Fibroblast of lung (primary cell): Measurements from ENCODE around the gene PRKAR1B. TPM values are rescaled to one million over a fixed set of nuclear protein-coding genes. Genes with fewer than 3 reads are reported as not detected.
"Not testable (repeated sequence)": the region's sequence is repeated elsewhere in the genome, so short reads cannot be mapped to it uniquely, and the experiment has no call there.

Source experiments
- DNase-seq, 2 donors: peaks; one replicate each; pipeline versions ENCODE4 v3.0.0 to v3.0.0-alpha.2; 2010; ENCODE audit warnings: low read depth in 2 of 2
- H2AFZ ChIP-seq: 2 replicates; pipeline ENCODE4 v1.5.1; 2012; ENCODE audit warnings: low read length, control low read depth, inconsistent platforms
- H3K27ac ChIP-seq: 2 replicates; pipeline ENCODE4 v1.5.1; 2011; ENCODE audit warnings: low read length, control low read depth; ENCODE audit not compliant: insufficient read depth
- H3K27me3 ChIP-seq: 2 replicates; pipeline ENCODE4 v1.5.1; 2011; ENCODE audit warnings: mild to moderate bottlenecking, low read length; ENCODE audit not compliant: control insufficient read depth, insufficient read depth
- H3K36me3 ChIP-seq: 2 replicates; pipeline ENCODE4 v1.5.1; 2011; ENCODE audit warnings: low read length; ENCODE audit not compliant: control insufficient read depth, insufficient read depth
- H3K4me1 ChIP-seq: 2 replicates; pipeline ENCODE4 v1.5.1; 2011; ENCODE audit warnings: low read length; ENCODE audit not compliant: control insufficient read depth, insufficient read depth; ENCODE audit errors: extremely low read depth
- H3K4me2 ChIP-seq: 2 replicates; pipeline ENCODE4 v1.5.1; 2011; ENCODE audit warnings: low read length, control low read depth; ENCODE audit not compliant: insufficient read depth; ENCODE audit errors: extremely low read depth
- H3K4me3 ChIP-seq, 4 experiments: fragments of 200-600 bp in 1 of 4; sonication (generic) in 1 of 4; replicated peaks in 1 of 4; 2 replicates each; pipeline ENCODE4 v1.5.1; 2011 to 2016; ENCODE audit warnings: low read length in 4 of 4, low read depth in 3 of 4, mild to moderate bottlenecking in 3 of 4, control low read depth in 2 of 4, inconsistent platforms in 1 of 4, mixed read lengths in 1 of 4; ENCODE audit not compliant: insufficient read depth in 1 of 4; ENCODE audit errors: control extremely low read depth in 1 of 4
- H3K79me2 ChIP-seq: 2 replicates; pipeline ENCODE4 v1.5.1; 2012; ENCODE audit warnings: mild to moderate bottlenecking, low read length, inconsistent platforms; ENCODE audit not compliant: control insufficient read depth, insufficient read depth
- H3K9ac ChIP-seq: 2 replicates; pipeline ENCODE4 v1.5.1; 2011; ENCODE audit warnings: mild to moderate bottlenecking, low read length, control low read depth; ENCODE audit not compliant: insufficient read depth
- H3K9me3 ChIP-seq: 2 replicates; pipeline ENCODE4 v1.5.1; 2012; ENCODE audit warnings: low read depth, low read length; ENCODE audit not compliant: control insufficient read depth, insufficient read depth
- H4K20me1 ChIP-seq: 2 replicates; pipeline ENCODE4 v1.5.1; 2011; ENCODE audit warnings: low read length; ENCODE audit not compliant: control insufficient read depth, insufficient read depth; ENCODE audit errors: extremely low read depth
- EZH2 ChIP-seq: IDR thresholded peaks from 2 replicates; pipeline ENCODE4 v1.5.1; 2012; ENCODE audit warnings: low read length, control low read depth, mild to moderate bottlenecking; ENCODE audit errors: missing control alignments
- polyA plus RNA-seq, 2 donors: library from polyadenylated mRNA; depleted of rRNA in 1 of 2; stranded (reverse) in 1 of 2; unstranded in 1 of 2; fragments of >200 nt; gene quantifications; 2 replicates each; pipeline ENCODE4 v1.2.1, GENCODE V29; 2011 to 2012; ENCODE audit warnings: missing spikeins in 1 of 2
- total RNA-seq: library from RNA; depleted of rRNA; stranded (reverse); fragments of >200 nt; gene quantifications from 2 replicates; pipeline ENCODE4 v1.2.1, GENCODE V29; 2014
- TF ChIP-seq, protein P1 (sequence below), 2 donors: IDR thresholded peaks in 1 of 2; conservative IDR thresholded peaks in 1 of 2; 1 replicate in 1 of 2; 2 replicates in 1 of 2; pipeline ENCODE4 v1.5.1; 2011 to 2012; ENCODE audit warnings: low read length in 2 of 2, control low read depth in 1 of 2, inconsistent platforms in 1 of 2, low read depth in 1 of 2, mild to moderate bottlenecking in 1 of 2

PRKAR1B gene
- total and polyA plus RNA-seq, 2 donors (not counting 1 experiment from before 2014, with no cell fraction given), result 12.7 to 14.5 TPM

DNA sequence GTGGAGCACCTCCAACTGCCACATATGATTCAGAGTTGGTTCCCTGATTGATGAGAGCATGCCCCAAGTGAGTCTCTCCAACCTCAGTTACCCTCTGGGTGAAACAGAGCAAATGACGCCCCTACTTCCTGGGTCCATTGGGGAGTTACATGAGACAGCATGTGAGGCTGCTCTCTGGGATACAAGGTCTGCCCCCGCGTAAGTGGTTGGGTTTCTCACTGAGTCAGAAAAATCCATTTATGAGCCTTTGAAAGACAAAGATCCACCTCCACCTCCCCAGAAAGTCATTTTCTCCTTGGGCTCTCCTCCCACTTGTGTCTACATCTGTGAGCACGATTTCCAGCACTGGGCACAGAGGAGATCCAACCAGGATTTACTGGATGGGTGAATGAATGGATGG lies 71.3 kb downstream of the PRKAR1B start:
- H3K27me3 ChIP-seq, result no peaks in the 10 kb centered on the region
- no peaks in the 10 kb centered on the region for H3K9me3 ChIP-seq
- H3K79me2 ChIP-seq, result no peaks in the 10 kb centered on the region
- no peak overlapping the region for H2AFZ ChIP-seq
- H4K20me1 ChIP-seq, result no peaks in the 10 kb centered on the region
- H3K9ac ChIP-seq, result no peak overlapping the region
- H3K4me2 ChIP-seq, result no peak overlapping the region
- no peaks in the 10 kb centered on the region for H3K4me1 ChIP-seq
- H3K4me3 ChIP-seq, result no peak overlapping the region
- no peaks in the 10 kb centered on the region for H3K36me3 ChIP-seq
- TF ChIP-seq EZH2, result no peak
- TF ChIP-seq, protein P1, sequence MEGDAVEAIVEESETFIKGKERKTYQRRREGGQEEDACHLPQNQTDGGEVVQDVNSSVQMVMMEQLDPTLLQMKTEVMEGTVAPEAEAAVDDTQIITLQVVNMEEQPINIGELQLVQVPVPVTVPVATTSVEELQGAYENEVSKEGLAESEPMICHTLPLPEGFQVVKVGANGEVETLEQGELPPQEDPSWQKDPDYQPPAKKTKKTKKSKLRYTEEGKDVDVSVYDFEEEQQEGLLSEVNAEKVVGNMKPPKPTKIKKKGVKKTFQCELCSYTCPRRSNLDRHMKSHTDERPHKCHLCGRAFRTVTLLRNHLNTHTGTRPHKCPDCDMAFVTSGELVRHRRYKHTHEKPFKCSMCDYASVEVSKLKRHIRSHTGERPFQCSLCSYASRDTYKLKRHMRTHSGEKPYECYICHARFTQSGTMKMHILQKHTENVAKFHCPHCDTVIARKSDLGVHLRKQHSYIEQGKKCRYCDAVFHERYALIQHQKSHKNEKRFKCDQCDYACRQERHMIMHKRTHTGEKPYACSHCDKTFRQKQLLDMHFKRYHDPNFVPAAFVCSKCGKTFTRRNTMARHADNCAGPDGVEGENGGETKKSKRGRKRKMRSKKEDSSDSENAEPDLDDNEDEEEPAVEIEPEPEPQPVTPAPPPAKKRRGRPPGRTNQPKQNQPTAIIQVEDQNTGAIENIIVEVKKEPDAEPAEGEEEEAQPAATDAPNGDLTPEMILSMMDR (conservative IDR thresholded peaks at IDR 0.05 in 1 of 2, IDR thresholded peaks at IDR 0.05 in 1 of 2; ENCODE audit: low read depth in 1 of 2, low read length in 2 of 2), result no peak
- no peak for DNase-seq
- no peak overlapping the region for H3K27ac ChIP-seq

- H3K9ac ChIP-seq, result no peak overlapping the region
- H3K4me2 ChIP-seq, result no peak overlapping the region
- H4K20me1 ChIP-seq, result no peaks in the 10 kb centered on the region
- no peak overlapping the region for H3K27ac ChIP-seq
- H3K79me2 ChIP-seq, result no peaks in the 10 kb centered on the region
- no peak overlapping the region for H2AFZ ChIP-seq
- H3K4me3 ChIP-seq, result no peak overlapping the region
- H3K4me1 ChIP-seq, result no peaks in the 10 kb centered on the region
- TF ChIP-seq EZH2, result no peak
- TF ChIP-seq, protein P1 (conservative IDR thresholded peaks at IDR 0.05 in 1 of 2, IDR thresholded peaks at IDR 0.05 in 1 of 2; ENCODE audit: low read depth in 1 of 2, low read length in 2 of 2), result no peak
- H3K36me3 ChIP-seq, result no peaks in the 10 kb centered on the region
- no peak for DNase-seq
- no peaks in the 10 kb centered on the region for H3K9me3 ChIP-seq
- no peaks in the 10 kb centered on the region for H3K27me3 ChIP-seq
Measured at GRCh38 chr7:653829-654764, 73.0 kb downstream of the PRKAR1B start.

DNA sequence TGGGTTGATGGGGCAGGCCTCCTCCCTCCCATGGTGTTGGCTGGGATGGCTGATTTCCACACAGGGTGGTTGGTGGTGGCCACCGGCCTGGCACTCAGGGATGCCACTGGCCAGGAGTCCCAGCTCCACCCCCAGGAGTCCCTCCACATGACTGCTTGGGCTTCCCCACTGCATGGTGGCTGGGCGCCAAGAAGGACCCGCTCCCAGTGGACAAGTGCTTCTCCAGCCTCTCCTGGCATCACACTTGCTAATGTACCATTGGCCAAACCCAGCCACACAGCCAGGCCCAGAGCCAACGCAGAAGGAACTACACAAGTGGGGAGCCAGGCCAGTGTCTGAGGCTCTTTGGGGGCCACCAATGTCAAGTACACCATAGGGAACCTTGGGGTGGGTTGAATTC lies 74.2 kb downstream of the PRKAR1B start:
- Histone ChIP-seq H3K27me3 (no peaks in the 10 kb centered on the region), H3K4me2 (no peak overlapping the region), H3K4me3 (no peak overlapping the region), H3K4me1 (no peaks in the 10 kb centered on the region), H3K9ac (no peak overlapping the region), H3K79me2 (no peaks in the 10 kb centered on the region), H4K20me1 (no peaks in the 10 kb centered on the region), H2AFZ (no peak overlapping the region), H3K27ac (no peak overlapping the region), H3K9me3 (no peaks in the 10 kb centered on the region), H3K36me3 (no peaks in the 10 kb centered on the region)
- no peak for DNase-seq
- no peak for TF ChIP-seq EZH2
- TF ChIP-seq, protein P1 (conservative IDR thresholded peaks at IDR 0.05 in 1 of 2, IDR thresholded peaks at IDR 0.05 in 1 of 2; ENCODE audit: low read depth in 1 of 2, low read length in 2 of 2), result no peak

DNA sequence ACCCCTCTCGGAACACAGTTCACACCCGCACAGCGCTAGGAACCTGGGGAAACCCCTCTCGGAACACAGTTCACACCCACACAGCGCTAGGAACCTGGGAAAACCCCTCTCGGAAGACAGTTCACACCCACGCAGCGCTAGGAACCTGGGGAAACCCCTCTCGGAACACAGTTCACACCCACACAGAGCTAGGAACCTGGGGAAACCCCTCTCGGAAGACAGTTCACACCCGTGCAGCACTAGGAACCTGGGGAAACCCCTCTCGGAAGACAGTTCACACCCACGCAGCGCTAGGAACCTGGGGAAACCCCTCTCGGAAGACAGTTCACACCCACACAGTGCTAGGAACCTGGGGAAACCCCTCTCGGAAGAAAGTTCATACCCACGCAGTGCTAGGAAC lies 74.9 kb downstream of the PRKAR1B start:
- H3K79me2 ChIP-seq, H3K4me1 ChIP-seq, H2AFZ ChIP-seq, H3K27me3 ChIP-seq, H3K4me2 ChIP-seq, H3K4me3 ChIP-seq, H4K20me1 ChIP-seq, H3K27ac ChIP-seq, H3K36me3 ChIP-seq, DNase-seq, H3K9ac ChIP-seq, H3K9me3 ChIP-seq: not testable (repeated sequence)
